CD4-positive, alpha-beta T cell (primary cell): ENCODE measurements around the gene TUBB6. TPM values are rescaled to one million over a fixed set of nuclear protein-coding genes. Genes with fewer than 3 reads are reported as not detected.

Source experiments
- ATAC-seq: fragments of 200-7000 bp; cut with Tn5 transposase; one replicate; pipeline ENCODE4 v1.10.0; 2022; ENCODE audit warnings: mild to moderate bottlenecking; ENCODE audit not compliant: poor library complexity
- CTCF ChIA-PET: fragments of 350-600 bp; sonication (Branson Sonifier 250); formaldehyde crosslinking; loops from one replicate; lab custom pipeline; 2021; ENCODE audit warnings: antibody characterized with exemption, inconsistent platforms; lab: Charles Lee
- POLR2A ChIA-PET: fragments of 350-600 bp; sonication (Branson Sonifier 250); formaldehyde crosslinking; loops from one replicate; lab custom pipeline; 2021; ENCODE audit warnings: antibody characterized with exemption, inconsistent platforms; lab: Charles Lee
- DNase-seq, 14 experiments: peaks; one replicate each; pipeline ENCODE4 v3.0.0-alpha.2; 2013 to 2020; ENCODE audit warnings: mixed read lengths in 2 of 14
- H3K27ac ChIP-seq, 2 donors: one replicate each; pipeline versions ENCODE4 v1.5.1 to v1.7.0; 2013; ENCODE audit warnings: low read length in 2 of 2, low read depth in 1 of 2, mild to moderate bottlenecking in 1 of 2
- H3K27me3 ChIP-seq, 2 experiments: 1 replicate in 1 of 2; 2 replicates in 1 of 2; pipeline versions ENCODE4 v1.6.1 to v1.7.0; 2013; ENCODE audit warnings: low read length in 2 of 2, control low read depth in 1 of 2, mild to moderate bottlenecking in 1 of 2, moderate library complexity in 1 of 2; ENCODE audit not compliant: insufficient read depth in 2 of 2, control insufficient read depth in 1 of 2
- H3K36me3 ChIP-seq: one replicate; pipeline ENCODE4 v1.6.1; 2013; ENCODE audit warnings: low read length, control low read depth; ENCODE audit not compliant: insufficient read depth
- H3K4me1 ChIP-seq: one replicate; pipeline ENCODE4 v1.6.1; 2013; ENCODE audit warnings: low read length, control low read depth; ENCODE audit not compliant: insufficient read depth
- H3K4me3 ChIP-seq: one replicate; pipeline ENCODE4 v1.5.1; 2013; ENCODE audit warnings: mild to moderate bottlenecking, low read length, moderate library complexity
- H3K9me3 ChIP-seq, 2 experiments: 1 replicate in 1 of 2; 2 replicates in 1 of 2; pipeline versions ENCODE4 v1.6.1 to v1.7.0; 2013; ENCODE audit warnings: low read length in 2 of 2, mild to moderate bottlenecking in 2 of 2, control low read depth in 1 of 2, moderate library complexity in 1 of 2; ENCODE audit not compliant: control insufficient read depth in 1 of 2, insufficient read depth in 1 of 2
- H3K27ac Mint-ChIP-seq: one replicate; pipeline ENCODE4 v1.8.0; 2020; ENCODE audit warnings: mixed read lengths
- H3K27me3 Mint-ChIP-seq: one replicate; pipeline ENCODE4 v1.8.0; 2021; ENCODE audit warnings: mixed read lengths
- H3K36me3 Mint-ChIP-seq: one replicate; pipeline ENCODE4 v1.8.0; 2021; ENCODE audit warnings: low read depth, mixed read lengths
- H3K4me1 Mint-ChIP-seq: one replicate; pipeline ENCODE4 v1.8.0; 2021; ENCODE audit warnings: low read depth, mixed read lengths
- H3K4me3 Mint-ChIP-seq: one replicate; pipeline ENCODE4 v1.8.0; 2020; ENCODE audit warnings: mild to moderate bottlenecking, mixed read lengths
- H3K9me3 Mint-ChIP-seq: one replicate; pipeline ENCODE4 v1.8.0; 2020; ENCODE audit warnings: mixed read lengths
- CTCF ChIP-seq: fragments of 200-600 bp; IDR thresholded peaks from one replicate; pipeline ENCODE4 v1.8.0; 2022; ENCODE audit warnings: antibody characterized with exemption, mild to moderate bottlenecking
- intact Hi-C, 2 experiments: fragments of 100-400 bp; cut with DNase I in 1 of 2; cut with micrococcal nuclease in 1 of 2; formaldehyde crosslinking; loops; one replicate each; pipeline versions ENCODE4 v1.15.1 to v1.9.0; 2023 to 2025; cut with DNase I, micrococcal nuclease
- total RNA-seq, 174 experiments: library from RNA in 2 of 174; stranded (reverse) in 2 of 174; gene quantifications; one replicate each; pipeline ENCODE4 v1.2.3 and lab custom pipeline; 2021 to 2026

The TUBB6 gene
- total RNA-seq, 2 experiments from 2014 or later = 0.88 to 0.98 TPM

DNA sequence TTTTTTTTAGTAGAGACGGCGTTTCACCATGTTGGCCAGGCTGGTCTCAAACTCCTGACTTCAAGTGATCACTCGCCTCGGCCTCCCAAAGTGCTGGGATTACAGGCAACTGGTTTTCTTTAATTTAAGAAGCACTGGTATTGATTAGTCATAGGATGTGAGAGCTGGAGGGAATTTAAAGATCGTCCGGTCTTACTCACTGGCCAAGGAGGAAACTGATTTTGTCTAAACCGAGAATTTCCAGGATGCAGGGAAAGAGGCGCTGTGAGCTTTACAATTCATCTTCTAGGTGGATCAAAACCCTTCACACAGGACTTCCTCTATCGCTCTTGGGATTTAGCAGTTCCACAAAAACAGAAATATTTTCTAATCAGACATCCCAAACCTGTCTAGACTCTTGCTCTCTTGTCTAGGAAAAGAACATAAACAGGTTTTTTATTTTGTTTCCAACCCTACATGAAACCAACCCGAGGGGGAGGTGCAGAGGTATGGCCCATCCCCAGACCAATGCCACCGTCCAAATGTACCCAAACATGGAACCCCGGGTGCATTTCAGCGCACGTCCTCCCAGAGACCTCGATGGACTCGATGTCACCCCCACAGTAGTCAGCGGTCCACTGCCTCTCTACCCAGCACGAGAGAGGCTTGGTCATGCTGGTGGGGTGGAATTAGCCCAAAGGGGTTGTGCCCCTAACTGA, 12.5 kb upstream of the TUBB6 start:
- Histone ChIP-seq H3K4me1 (no peaks in the 10 kb centered on the region), H3K27me3 (peaks cover 0 to 8% of the 10 kb centered on the region in 2 experiments), H3K4me3 (no peak overlapping the region), H3K9me3 (no peaks in the 10 kb centered on the region), H3K36me3 (no peaks in the 10 kb centered on the region), H3K27ac (no peak overlapping the region)
- DNase-seq (no peak), ATAC-seq (no peak)
- ChIA-PET POLR2A (no interaction called here), CTCF (interaction anchor here (0.6 kb wide), 1 partner anchor 146 kb away, joined by 4 read pairs; no protein-coding TSS in a partner anchor)
- TF ChIP-seq CTCF = no peak
- H3K27me3 Mint-ChIP-seq = peaks cover 25% of the 10 kb centered on the region
- no peaks in the 10 kb centered on the region for H3K36me3 Mint-ChIP-seq
- no peak overlapping the region for H3K4me3 Mint-ChIP-seq
- no peaks in the 10 kb centered on the region for H3K9me3 Mint-ChIP-seq
- H3K27ac Mint-ChIP-seq = no peak overlapping the region
- no peaks in the 10 kb centered on the region for H3K4me1 Mint-ChIP-seq
- intact Hi-C loops = no loop called here

DNA sequence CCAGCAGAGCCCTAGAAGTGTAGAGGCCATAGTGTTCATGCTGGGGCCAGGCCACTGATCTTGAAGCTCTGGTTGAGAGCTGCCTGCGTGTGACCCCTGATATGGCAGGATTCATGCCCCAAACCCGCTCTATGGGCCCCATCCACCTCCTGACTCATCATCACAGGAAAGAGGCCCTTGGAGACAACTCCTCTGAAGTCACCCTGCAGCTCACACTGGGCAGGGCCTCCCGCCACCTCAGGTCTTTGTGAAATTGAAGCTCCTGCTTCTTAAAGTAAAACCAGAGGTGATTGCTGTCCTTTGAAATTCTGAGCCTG, 12.0 kb upstream of the TUBB6 start:
- H3K9me3 Mint-ChIP-seq = no peaks in the 10 kb centered on the region
- H3K27ac Mint-ChIP-seq = no peak overlapping the region
- ChIA-PET POLR2A (no interaction called here), CTCF (interaction anchor here (0.6 kb wide), 1 partner anchor 145 kb away, joined by 4 read pairs; no protein-coding TSS in a partner anchor)
- no peak overlapping the region for H3K4me3 Mint-ChIP-seq
- intact Hi-C loops = no loop called here
- Histone ChIP-seq H3K27me3 (peaks cover 0 to 6% of the 10 kb centered on the region in 2 experiments), H3K27ac (no peak overlapping the region), H3K9me3 (no peaks in the 10 kb centered on the region), H3K36me3 (no peaks in the 10 kb centered on the region), H3K4me1 (no peaks in the 10 kb centered on the region), H3K4me3 (no peak overlapping the region)
- H3K27me3 Mint-ChIP-seq = peaks cover 24% of the 10 kb centered on the region
- ATAC-seq = no peak
- H3K4me1 Mint-ChIP-seq = no peaks in the 10 kb centered on the region
- TF ChIP-seq CTCF = no peak
- DNase-seq = no peak
- H3K36me3 Mint-ChIP-seq = no peaks in the 10 kb centered on the region

GRCh38 chr18:12296457-12296856, 11.6 kb upstream of the TUBB6 start:
- H3K9me3 ChIP-seq = no peaks in the 10 kb centered on the region
- DNase-seq (no peak), ATAC-seq (no peak)
- Mint-ChIP-seq H3K4me3 (no peak overlapping the region), H3K27me3 (peaks cover 20% of the 10 kb centered on the region), H3K9me3 (no peaks in the 10 kb centered on the region), H3K4me1 (no peaks in the 10 kb centered on the region), H3K36me3 (no peaks in the 10 kb centered on the region), H3K27ac (no peak overlapping the region)
- H3K36me3 ChIP-seq = no peaks in the 10 kb centered on the region
- ChIA-PET POLR2A (no interaction called here), CTCF (no interaction called here)
- no peaks in the 10 kb centered on the region for H3K4me1 ChIP-seq
- H3K27me3 ChIP-seq = peaks cover 0 to 2% of the 10 kb centered on the region in 2 experiments
- TF ChIP-seq CTCF = no peak
- no peak overlapping the region for H3K4me3 ChIP-seq
- no peak overlapping the region for H3K27ac ChIP-seq
- intact Hi-C loops = no loop called here
